GM12878 (cell line): ENCODE data around the gene TTYH1.

ENCODE experiments used
- MTA3 ChIP-seq: IDR thresholded peaks from 2 replicates; pipeline ENCODE4 v1.6.1; 2012; ENCODE audit warnings: low read length, inconsistent platforms, borderline replicate concordance
- RUNX3 ChIP-seq: IDR thresholded peaks from 2 replicates; pipeline ENCODE4 v1.6.1; 2012; ENCODE audit warnings: low read length, inconsistent platforms
- TF ChIP-seq, protein P1 (sequence below), 3 experiments: IDR thresholded peaks in 2 of 3; conservative IDR thresholded peaks in 1 of 3; 2 replicates each; pipeline ENCODE4 v1.5.1; 2011; ENCODE audit warnings: low read depth in 3 of 3, low read length in 3 of 3, mild to moderate bottlenecking in 3 of 3, control low read depth in 2 of 3, moderate library complexity in 2 of 3, inconsistent platforms in 1 of 3, mixed read lengths in 1 of 3; ENCODE audit not compliant: control insufficient read depth in 2 of 3, insufficient read depth in 1 of 3; ENCODE audit errors: extremely low read depth in 1 of 3
- TF ChIP-seq, protein P2 (sequence below): IDR thresholded peaks from 2 replicates; pipeline ENCODE4 v1.6.1; 2012; ENCODE audit warnings: low read depth, low read length, improper control_type of control experiment

DNA sequence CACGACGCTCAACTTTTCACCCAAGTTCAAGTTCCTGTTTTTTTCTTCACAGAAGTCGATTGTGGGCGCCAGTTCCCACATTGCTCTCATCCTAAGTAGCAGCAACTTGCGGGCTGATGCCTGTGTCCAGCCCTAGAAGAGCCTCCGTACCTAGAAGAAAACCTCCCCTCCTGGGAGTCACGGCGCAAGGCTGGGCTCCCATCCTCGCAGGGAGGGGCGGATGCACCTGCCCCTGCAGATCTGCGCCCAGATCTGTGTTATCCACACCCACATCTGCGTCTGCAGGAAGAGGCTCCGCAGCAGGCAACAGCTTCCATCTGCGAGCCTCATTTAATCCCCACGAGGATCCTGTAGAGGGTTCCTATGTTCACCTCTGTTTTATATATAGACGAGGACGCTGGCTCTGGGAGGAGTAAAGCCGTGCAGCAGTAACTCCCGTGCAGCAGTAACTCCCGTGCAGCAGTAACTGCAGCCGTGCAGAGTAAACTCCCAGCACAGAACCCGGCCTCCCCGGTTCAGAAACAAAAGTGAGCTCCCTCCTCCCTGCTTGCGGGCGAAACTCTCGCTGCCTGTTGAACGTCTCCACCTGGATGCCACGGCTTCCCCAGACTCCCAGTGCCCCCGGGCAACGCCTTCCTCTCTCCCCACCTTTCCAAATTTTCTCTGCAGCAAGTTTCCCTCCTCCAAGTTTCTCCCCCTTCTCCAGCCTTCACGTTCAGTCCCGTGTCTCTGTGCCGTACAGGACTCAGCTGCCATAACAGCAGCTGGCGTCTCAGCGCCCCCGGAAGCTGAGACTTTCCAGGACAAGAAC, 27.1 kb upstream of the TTYH1 start:
- TF ChIP-seq, protein P1, sequence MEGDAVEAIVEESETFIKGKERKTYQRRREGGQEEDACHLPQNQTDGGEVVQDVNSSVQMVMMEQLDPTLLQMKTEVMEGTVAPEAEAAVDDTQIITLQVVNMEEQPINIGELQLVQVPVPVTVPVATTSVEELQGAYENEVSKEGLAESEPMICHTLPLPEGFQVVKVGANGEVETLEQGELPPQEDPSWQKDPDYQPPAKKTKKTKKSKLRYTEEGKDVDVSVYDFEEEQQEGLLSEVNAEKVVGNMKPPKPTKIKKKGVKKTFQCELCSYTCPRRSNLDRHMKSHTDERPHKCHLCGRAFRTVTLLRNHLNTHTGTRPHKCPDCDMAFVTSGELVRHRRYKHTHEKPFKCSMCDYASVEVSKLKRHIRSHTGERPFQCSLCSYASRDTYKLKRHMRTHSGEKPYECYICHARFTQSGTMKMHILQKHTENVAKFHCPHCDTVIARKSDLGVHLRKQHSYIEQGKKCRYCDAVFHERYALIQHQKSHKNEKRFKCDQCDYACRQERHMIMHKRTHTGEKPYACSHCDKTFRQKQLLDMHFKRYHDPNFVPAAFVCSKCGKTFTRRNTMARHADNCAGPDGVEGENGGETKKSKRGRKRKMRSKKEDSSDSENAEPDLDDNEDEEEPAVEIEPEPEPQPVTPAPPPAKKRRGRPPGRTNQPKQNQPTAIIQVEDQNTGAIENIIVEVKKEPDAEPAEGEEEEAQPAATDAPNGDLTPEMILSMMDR (IDR thresholded peaks at IDR 0.05 in 2 of 3, conservative IDR thresholded peaks at IDR 0.05 in 1 of 3; ENCODE audit: control insufficient read depth in 2 of 3, extremely low read depth in 1 of 3, insufficient read depth in 1 of 3, low read depth in 3 of 3, low read length in 3 of 3): 0 out of 6 replicates have a peak, but pooled peaks of 1 of the 3 experiments have one; percentile 0
- TF ChIP-seq, protein P2, sequence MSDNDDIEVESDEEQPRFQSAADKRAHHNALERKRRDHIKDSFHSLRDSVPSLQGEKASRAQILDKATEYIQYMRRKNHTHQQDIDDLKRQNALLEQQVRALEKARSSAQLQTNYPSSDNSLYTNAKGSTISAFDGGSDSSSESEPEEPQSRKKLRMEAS: no peak
- TF ChIP-seq RUNX3 (no peak; the same call in 1 of the 2 replicates), MTA3 (no peak)
